ENCODE measurements around the gene RBP2.

Gene RBP2

GRCh38 chr3:139481116-139481515 lies 4.8 kb upstream of the RBP2 start:
- DNase-seq, result no peak
- no peak overlapping the region for H2BK12ac ChIP-seq (ENCODE audit: low read length in 2 of 2)

GRCh38 chr3:139480585-139480984 lies 4.3 kb upstream of the RBP2 start:
- Histone ChIP-seq H3K4me1 (ENCODE audit: control insufficient read depth, insufficient read depth, low read depth, low read length) (peaks cover 1% of the 10 kb centered on the region), H4K8ac (ENCODE audit: low read length) (no peak overlapping the region), H3K9ac (ENCODE audit: low read length) (no peak overlapping the region), H3K79me1 (replicated peaks; ENCODE audit: low read length, poor library complexity, severe bottlenecking) (no peaks in the 10 kb centered on the region), H3K4ac (ENCODE audit: low read depth in 1 of 2, low read length in 2 of 2) (no peak overlapping the region), H2BK120ac (ENCODE audit: low read depth, low read length) (no peak overlapping the region), H2AK5ac (ENCODE audit: low read length, severe bottlenecking) (no peak overlapping the region), H3K18ac (ENCODE audit: low read depth in 1 of 2, low read length in 2 of 2) (no peak overlapping the region), H2BK5ac (ENCODE audit: low read depth, low read length, poor library complexity, severe bottlenecking) (no peak overlapping the region), H2AFZ (ENCODE audit: low read depth, low read length) (no peak overlapping the region), H3K14ac (ENCODE audit: low read length in 2 of 2) (no peak overlapping the region), H3K4me3 (ENCODE audit: insufficient read depth in 1 of 2, low read depth in 1 of 2, low read length in 2 of 2) (no peak overlapping the region), H3K4me2 (ENCODE audit: low read length, poor library complexity, severe bottlenecking) (no peak overlapping the region), H3K27ac (ENCODE audit: low read length, poor library complexity, severe bottlenecking) (no peak overlapping the region), H3K9me3 (ENCODE audit: control insufficient read depth, low read length) (no peaks in the 10 kb centered on the region), H3K23ac (ENCODE audit: low read length in 2 of 2) (no peak overlapping the region), H3K36me3 (ENCODE audit: control insufficient read depth in 1 of 2, insufficient read depth in 2 of 2, low read depth in 1 of 2, low read length in 2 of 2) (no peaks in the 10 kb centered on the region), H2BK15ac (ENCODE audit: low read depth, poor library complexity, severe bottlenecking) (no peak overlapping the region), H3K27me3 (ENCODE audit: control insufficient read depth in 1 of 2, insufficient read depth in 1 of 2, low read length in 2 of 2) (peaks cover 0 to 5% of the 10 kb centered on the region in 2 experiments), H4K91ac (ENCODE audit: low read length) (no peak overlapping the region), H2BK12ac (ENCODE audit: low read length in 2 of 2) (no peak overlapping the region)
- WGBS, result 96% methylated on average over 3 of the region's 3 CpGs
- no peak for DNase-seq

More at GRCh38 chr3:139481116-139481515, 4.8 kb upstream of the RBP2 start:
- Histone ChIP-seq H3K9me3 (ENCODE audit: control insufficient read depth, low read length) (no peaks in the 10 kb centered on the region), H2AFZ (ENCODE audit: low read depth, low read length) (no peak overlapping the region), H2AK5ac (ENCODE audit: low read length, severe bottlenecking) (no peak overlapping the region), H3K27me3 (ENCODE audit: control insufficient read depth in 1 of 2, insufficient read depth in 1 of 2, low read length in 2 of 2) (peaks cover 0 to 5% of the 10 kb centered on the region in 2 experiments), H4K91ac (ENCODE audit: low read length) (no peak overlapping the region), H3K36me3 (ENCODE audit: control insufficient read depth in 1 of 2, insufficient read depth in 2 of 2, low read depth in 1 of 2, low read length in 2 of 2) (no peaks in the 10 kb centered on the region), H3K18ac (ENCODE audit: low read depth in 1 of 2, low read length in 2 of 2) (no peak overlapping the region), H3K23ac (ENCODE audit: low read length in 2 of 2) (no peak overlapping the region), H3K4me3 (ENCODE audit: insufficient read depth in 1 of 2, low read depth in 1 of 2, low read length in 2 of 2) (no peak overlapping the region), H4K8ac (ENCODE audit: low read length) (no peak overlapping the region), H3K4me1 (ENCODE audit: control insufficient read depth, insufficient read depth, low read depth, low read length) (peaks cover 1% of the 10 kb centered on the region), H3K4ac (ENCODE audit: low read depth in 1 of 2, low read length in 2 of 2) (no peak overlapping the region), H3K14ac (ENCODE audit: low read length in 2 of 2) (no peak overlapping the region), H2BK5ac (ENCODE audit: low read depth, low read length, poor library complexity, severe bottlenecking) (no peak overlapping the region), H3K27ac (ENCODE audit: low read length, poor library complexity, severe bottlenecking) (no peak overlapping the region), H3K4me2 (ENCODE audit: low read length, poor library complexity, severe bottlenecking) (no peak overlapping the region), H3K9ac (ENCODE audit: low read length) (no peak overlapping the region), H2BK120ac (ENCODE audit: low read depth, low read length) (no peak overlapping the region), H3K79me1 (replicated peaks; ENCODE audit: low read length, poor library complexity, severe bottlenecking) (no peaks in the 10 kb centered on the region), H2BK15ac (ENCODE audit: low read depth, poor library complexity, severe bottlenecking) (no peak overlapping the region)

- H3K9me3 ChIP-seq (ENCODE audit: control insufficient read depth, low read length), result no peaks in the 10 kb centered on the region
Observed at GRCh38 chr3:139477710-139478640, 1.7 kb upstream of the RBP2 start.

GRCh38 chr3:139473155-139473771 lies 3.1 kb downstream of the RBP2 start:
- H2BK120ac ChIP-seq (ENCODE audit: low read depth, low read length), result no peak overlapping the region

More at GRCh38 chr3:139477710-139478640, 1.7 kb upstream of the RBP2 start:
- H3K4me1 ChIP-seq (ENCODE audit: control insufficient read depth, insufficient read depth, low read depth, low read length), result peaks cover 1% of the 10 kb centered on the region
- H3K23ac ChIP-seq (ENCODE audit: low read length in 2 of 2), result no peak overlapping the region
- H4K91ac ChIP-seq (ENCODE audit: low read length), result no peak overlapping the region
- H4K8ac ChIP-seq (ENCODE audit: low read length), result peak overlapping the region; percentile 22
- no peak overlapping the region for H3K9ac ChIP-seq (ENCODE audit: low read length)
- 46% methylated on average over 3 of the region's 3 CpGs for WGBS
- no peak overlapping the region for H2BK5ac ChIP-seq (ENCODE audit: low read depth, low read length, poor library complexity, severe bottlenecking)
- no peak overlapping the region for H2BK120ac ChIP-seq (ENCODE audit: low read depth, low read length)
- H3K18ac ChIP-seq (ENCODE audit: low read depth in 1 of 2, low read length in 2 of 2), result no peak overlapping the region
- H3K4ac ChIP-seq (ENCODE audit: low read depth in 1 of 2, low read length in 2 of 2), result no peak overlapping the region
- no peak overlapping the region for H2BK15ac ChIP-seq (ENCODE audit: low read depth, poor library complexity, severe bottlenecking)
- no peaks in the 10 kb centered on the region for H3K36me3 ChIP-seq (ENCODE audit: control insufficient read depth in 1 of 2, insufficient read depth in 2 of 2, low read depth in 1 of 2, low read length in 2 of 2)
- no peak overlapping the region for H2AFZ ChIP-seq (ENCODE audit: low read depth, low read length)
- no peak for DNase-seq
- no peak overlapping the region for H2AK5ac ChIP-seq (ENCODE audit: low read length, severe bottlenecking)
- no peak overlapping the region for H2BK12ac ChIP-seq (ENCODE audit: low read length in 2 of 2)
- H3K14ac ChIP-seq (ENCODE audit: low read length in 2 of 2), result no peak overlapping the region
- H3K27ac ChIP-seq (ENCODE audit: low read length, poor library complexity, severe bottlenecking), result no peak overlapping the region
- H3K79me1 ChIP-seq (replicated peaks; ENCODE audit: low read length, poor library complexity, severe bottlenecking), result no peaks in the 10 kb centered on the region
- H3K4me2 ChIP-seq (ENCODE audit: low read length, poor library complexity, severe bottlenecking), result no peak overlapping the region
- H3K27me3 ChIP-seq (ENCODE audit: control insufficient read depth in 1 of 2, insufficient read depth in 1 of 2, low read length in 2 of 2), result peaks cover 0 to 5% of the 10 kb centered on the region in 2 experiments
- no peak overlapping the region for H3K4me3 ChIP-seq (ENCODE audit: insufficient read depth in 1 of 2, low read depth in 1 of 2, low read length in 2 of 2)

More at GRCh38 chr3:139473155-139473771, 3.1 kb downstream of the RBP2 start:
- no peak overlapping the region for H2BK15ac ChIP-seq (ENCODE audit: low read depth, poor library complexity, severe bottlenecking)
- no peak overlapping the region for H2BK12ac ChIP-seq (ENCODE audit: low read length in 2 of 2)
- H4K91ac ChIP-seq (ENCODE audit: low read length), result no peak overlapping the region
- no peaks in the 10 kb centered on the region for H3K79me1 ChIP-seq (replicated peaks; ENCODE audit: low read length, poor library complexity, severe bottlenecking)
- no peak for DNase-seq
- no peaks in the 10 kb centered on the region for H3K36me3 ChIP-seq (ENCODE audit: control insufficient read depth in 1 of 2, insufficient read depth in 2 of 2, low read depth in 1 of 2, low read length in 2 of 2)
- H3K9ac ChIP-seq (ENCODE audit: low read length), result no peak overlapping the region
- H3K27me3 ChIP-seq (ENCODE audit: control insufficient read depth in 1 of 2, insufficient read depth in 1 of 2, low read length in 2 of 2), result peaks cover 0 to 5% of the 10 kb centered on the region in 2 experiments
- H3K4me1 ChIP-seq (ENCODE audit: control insufficient read depth, insufficient read depth, low read depth, low read length), result peaks cover 1% of the 10 kb centered on the region
- no peak overlapping the region for H4K8ac ChIP-seq (ENCODE audit: low read length)
- no peak overlapping the region for H3K27ac ChIP-seq (ENCODE audit: low read length, poor library complexity, severe bottlenecking)
- no peak overlapping the region for H2AFZ ChIP-seq (ENCODE audit: low read depth, low read length)
- no peaks in the 10 kb centered on the region for H3K9me3 ChIP-seq (ENCODE audit: control insufficient read depth, low read length)
- no peak overlapping the region for H2AK5ac ChIP-seq (ENCODE audit: low read length, severe bottlenecking)
- no peak overlapping the region for H3K4ac ChIP-seq (ENCODE audit: low read depth in 1 of 2, low read length in 2 of 2)
- no peak overlapping the region for H3K23ac ChIP-seq (ENCODE audit: low read length in 2 of 2)
- no peak overlapping the region for H3K4me2 ChIP-seq (ENCODE audit: low read length, poor library complexity, severe bottlenecking)
- 75% methylated on average over 1 of the region's 2 CpGs for WGBS
- no peak overlapping the region for H3K14ac ChIP-seq (ENCODE audit: low read length in 2 of 2)
- H2BK5ac ChIP-seq (ENCODE audit: low read depth, low read length, poor library complexity, severe bottlenecking), result no peak overlapping the region
- no peak overlapping the region for H3K4me3 ChIP-seq (ENCODE audit: insufficient read depth in 1 of 2, low read depth in 1 of 2, low read length in 2 of 2)
- no peak overlapping the region for H3K18ac ChIP-seq (ENCODE audit: low read depth in 1 of 2, low read length in 2 of 2)

All from mesenchymal stem cell (in vitro differentiated cells and primary cell).